Measurements from ENCODE around the gene OAS1.

The OAS1 gene

GRCh38 chr12:112933129-112933505 lies 26.4 kb downstream of the OAS1 start:
- WGBS, 2 experiments: 94 to 95% methylated on average over 2 of the region's 2 CpGs
- H3K4me1 ChIP-seq (ENCODE audit: control insufficient read depth, insufficient read depth, low read length): no peaks in the 10 kb centered on the region
- no peak overlapping the region for H3K4me3 ChIP-seq (ENCODE audit: insufficient read depth, low read depth, low read length)
- H3K9me3 ChIP-seq (ENCODE audit: control insufficient read depth, low read length): no peaks in the 10 kb centered on the region
- no peak overlapping the region for H3K27ac ChIP-seq (ENCODE audit: insufficient read depth, low read depth, low read length, poor library complexity, severe bottlenecking)
- H3K36me3 ChIP-seq (ENCODE audit: control insufficient read depth, insufficient read depth, low read length): no peaks in the 10 kb centered on the region
- peaks cover 8% of the 10 kb centered on the region for H3K27me3 ChIP-seq (ENCODE audit: control insufficient read depth, insufficient read depth, low read length, poor library complexity, severe bottlenecking)

- WGBS, 2 experiments: 73 to 89% methylated on average over 1 of the region's 1 CpG
- H3K4me3 ChIP-seq (ENCODE audit: insufficient read depth, low read depth, low read length): no peak overlapping the region
- H3K36me3 ChIP-seq (ENCODE audit: control insufficient read depth, insufficient read depth, low read length): no peaks in the 10 kb centered on the region
- peaks cover 3% of the 10 kb centered on the region for H3K4me1 ChIP-seq (ENCODE audit: control insufficient read depth, insufficient read depth, low read length)
- H3K27ac ChIP-seq (ENCODE audit: insufficient read depth, low read depth, low read length, poor library complexity, severe bottlenecking): no peak overlapping the region
- H3K27me3 ChIP-seq (ENCODE audit: control insufficient read depth, insufficient read depth, low read length, poor library complexity, severe bottlenecking): peaks cover 26% of the 10 kb centered on the region
- H3K9me3 ChIP-seq (ENCODE audit: control insufficient read depth, low read length): no peaks in the 10 kb centered on the region
These were observed 29.5 kb downstream of the OAS1 start for GRCh38 chr12:112936264-112936663.

GRCh38 chr12:112936927-112937326 lies 30.2 kb downstream of the OAS1 start:
- no peaks in the 10 kb centered on the region for H3K36me3 ChIP-seq (ENCODE audit: control insufficient read depth, insufficient read depth, low read length)
- peaks cover 3% of the 10 kb centered on the region for H3K4me1 ChIP-seq (ENCODE audit: control insufficient read depth, insufficient read depth, low read length)
- no peak overlapping the region for H3K27ac ChIP-seq (ENCODE audit: insufficient read depth, low read depth, low read length, poor library complexity, severe bottlenecking)
- H3K9me3 ChIP-seq (ENCODE audit: control insufficient read depth, low read length): no peaks in the 10 kb centered on the region
- H3K4me3 ChIP-seq (ENCODE audit: insufficient read depth, low read depth, low read length): no peak overlapping the region
- H3K27me3 ChIP-seq (ENCODE audit: control insufficient read depth, insufficient read depth, low read length, poor library complexity, severe bottlenecking): peaks cover 26% of the 10 kb centered on the region
- WGBS, 2 experiments: 88 to 91% methylated on average over 2 of the region's 2 CpGs

- 22 to 25% methylated on average over 50 of the region's 50 CpGs for WGBS, 2 experiments
- Histone ChIP-seq H3K36me3 (ENCODE audit: control insufficient read depth, insufficient read depth, low read length) (no peaks in the 10 kb centered on the region), H3K27ac (ENCODE audit: insufficient read depth, low read depth, low read length, poor library complexity, severe bottlenecking) (no peak within 1 kb of the TSS), H3K4me1 (ENCODE audit: control insufficient read depth, insufficient read depth, low read length) (peaks cover 3% of the 10 kb centered on the region), H3K27me3 (ENCODE audit: control insufficient read depth, insufficient read depth, low read length, poor library complexity, severe bottlenecking) (peaks cover 26% of the 10 kb centered on the region), H3K9me3 (ENCODE audit: control insufficient read depth, low read length) (no peaks in the 10 kb centered on the region), H3K4me3 (ENCODE audit: insufficient read depth, low read depth, low read length) (peak within 1 kb of the TSS; percentile 40)
These were observed 31.3 kb downstream of the OAS1 start, which contains the start of gene OAS3 for GRCh38 chr12:112937741-112938719. Gene OAS3, plus strand, starts transcription at chr12:112938474. Its CDS starts 57 bp downstream, at chr12:112938531.

- H3K36me3 ChIP-seq (ENCODE audit: control insufficient read depth, insufficient read depth, low read length): no peaks in the 10 kb centered on the region
These were observed 32.0 kb downstream of the OAS1 start for GRCh38 chr12:112938751-112939150.

GRCh38 chr12:112939761-112940381 lies 33.1 kb downstream of the OAS1 start:
- Histone ChIP-seq H3K27ac (ENCODE audit: insufficient read depth, low read depth, low read length, poor library complexity, severe bottlenecking) (no peak overlapping the region), H3K4me1 (ENCODE audit: control insufficient read depth, insufficient read depth, low read length) (peaks cover 3% of the 10 kb centered on the region), H3K27me3 (ENCODE audit: control insufficient read depth, insufficient read depth, low read length, poor library complexity, severe bottlenecking) (peaks cover 26% of the 10 kb centered on the region), H3K36me3 (ENCODE audit: control insufficient read depth, insufficient read depth, low read length) (no peaks in the 10 kb centered on the region), H3K9me3 (ENCODE audit: control insufficient read depth, low read length) (no peaks in the 10 kb centered on the region), H3K4me3 (ENCODE audit: insufficient read depth, low read depth, low read length) (no peak overlapping the region)
- WGBS, 2 experiments: 66 to 73% methylated on average over 7 of the region's 7 CpGs

More at GRCh38 chr12:112938751-112939150, 32.0 kb downstream of the OAS1 start:
- H3K4me3 ChIP-seq (ENCODE audit: insufficient read depth, low read depth, low read length): peak overlapping the region; percentile 40
- WGBS, 2 experiments: 69 to 71% methylated on average over 11 of the region's 11 CpGs
- no peak overlapping the region for H3K27ac ChIP-seq (ENCODE audit: insufficient read depth, low read depth, low read length, poor library complexity, severe bottlenecking)
- peaks cover 26% of the 10 kb centered on the region for H3K27me3 ChIP-seq (ENCODE audit: control insufficient read depth, insufficient read depth, low read length, poor library complexity, severe bottlenecking)
- no peaks in the 10 kb centered on the region for H3K9me3 ChIP-seq (ENCODE audit: control insufficient read depth, low read length)
- peaks cover 3% of the 10 kb centered on the region for H3K4me1 ChIP-seq (ENCODE audit: control insufficient read depth, insufficient read depth, low read length)

GRCh38 chr12:112941528-112942335 lies 35.0 kb downstream of the OAS1 start:
- H3K27me3 ChIP-seq (ENCODE audit: control insufficient read depth, insufficient read depth, low read length, poor library complexity, severe bottlenecking): peaks cover 26% of the 10 kb centered on the region
- no peak overlapping the region for H3K4me3 ChIP-seq (ENCODE audit: insufficient read depth, low read depth, low read length)
- H3K27ac ChIP-seq (ENCODE audit: insufficient read depth, low read depth, low read length, poor library complexity, severe bottlenecking): no peak overlapping the region
- no peaks in the 10 kb centered on the region for H3K36me3 ChIP-seq (ENCODE audit: control insufficient read depth, insufficient read depth, low read length)
- H3K9me3 ChIP-seq (ENCODE audit: control insufficient read depth, low read length): no peaks in the 10 kb centered on the region
- H3K4me1 ChIP-seq (ENCODE audit: control insufficient read depth, insufficient read depth, low read length): peaks cover 3% of the 10 kb centered on the region
- WGBS, 2 experiments: 87 to 88% methylated on average over 16 of the region's 16 CpGs

- no peaks in the 10 kb centered on the region for H3K36me3 ChIP-seq (ENCODE audit: control insufficient read depth, insufficient read depth, low read length)
- WGBS, 2 experiments: 94 to 100% methylated on average over 1 of the region's 1 CpG
- H3K27me3 ChIP-seq (ENCODE audit: control insufficient read depth, insufficient read depth, low read length, poor library complexity, severe bottlenecking): peaks cover 24% of the 10 kb centered on the region
- H3K27ac ChIP-seq (ENCODE audit: insufficient read depth, low read depth, low read length, poor library complexity, severe bottlenecking): no peak overlapping the region
- H3K4me1 ChIP-seq (ENCODE audit: control insufficient read depth, insufficient read depth, low read length): peaks cover 3% of the 10 kb centered on the region
- no peaks in the 10 kb centered on the region for H3K9me3 ChIP-seq (ENCODE audit: control insufficient read depth, low read length)
- H3K4me3 ChIP-seq (ENCODE audit: insufficient read depth, low read depth, low read length): no peak overlapping the region
These were observed 35.8 kb downstream of the OAS1 start for GRCh38 chr12:112942572-112942971.

GRCh38 chr12:112944024-112944690 lies 37.4 kb downstream of the OAS1 start:
- Histone ChIP-seq H3K27me3 (ENCODE audit: control insufficient read depth, insufficient read depth, low read length, poor library complexity, severe bottlenecking) (peaks cover 8% of the 10 kb centered on the region), H3K4me1 (ENCODE audit: control insufficient read depth, insufficient read depth, low read length) (no peaks in the 10 kb centered on the region), H3K36me3 (ENCODE audit: control insufficient read depth, insufficient read depth, low read length) (no peaks in the 10 kb centered on the region), H3K4me3 (ENCODE audit: insufficient read depth, low read depth, low read length) (no peak overlapping the region), H3K9me3 (ENCODE audit: control insufficient read depth, low read length) (no peaks in the 10 kb centered on the region), H3K27ac (ENCODE audit: insufficient read depth, low read depth, low read length, poor library complexity, severe bottlenecking) (no peak overlapping the region)
- WGBS, 2 experiments: 92% methylated on average over 15 of the region's 15 CpGs
